AG10803 (cell line): ENCODE results near the gene MRPS34.

ENCODE experiments used
- DNase-seq: peaks from one replicate; pipeline ENCODE4 v3.0.0; 2010; ENCODE audit warnings: low read depth
- H3K4me3 ChIP-seq: 2 replicates; pipeline ENCODE4 v1.5.1; 2011; ENCODE audit warnings: mild to moderate bottlenecking, low read length, control low read depth
- CTCF ChIP-seq: conservative IDR thresholded peaks from 2 replicates; pipeline ENCODE4 v1.5.1; 2011; ENCODE audit warnings: mild to moderate bottlenecking, low read length, control low read depth, inconsistent platforms

The MRPS34 gene

GRCh38 chr16:1745900-1746692 is 26.8 kb downstream of the MRPS34 start:
- no peak for TF ChIP-seq CTCF
- H3K4me3 ChIP-seq: no peak overlapping the region
- DNase-seq: peak; percentile 57

- H3K4me3 ChIP-seq: no peak overlapping the region
- TF ChIP-seq CTCF: no peak
- peak; percentile 79 for DNase-seq
These were observed 27.6 kb downstream of the MRPS34 start for GRCh38 chr16:1745181-1745899.

GRCh38 chr16:1744338-1744840 is 28.5 kb downstream of the MRPS34 start:
- DNase-seq: no peak
- TF ChIP-seq CTCF: no peak
- no peak overlapping the region for H3K4me3 ChIP-seq

GRCh38 chr16:1743376-1744337 is 29.3 kb downstream of the MRPS34 start:
- no peak for TF ChIP-seq CTCF
- DNase-seq: no peak
- no peak overlapping the region for H3K4me3 ChIP-seq

- H3K4me3 ChIP-seq: no peak overlapping the region
- DNase-seq: no peak
- no peak for TF ChIP-seq CTCF
These were observed 31.3 kb downstream of the MRPS34 start for GRCh38 chr16:1741553-1742165.

GRCh38 chr16:1740781-1741490 is 32.0 kb downstream of the MRPS34 start:
- DNase-seq: no peak
- TF ChIP-seq CTCF: no peak
- no peak overlapping the region for H3K4me3 ChIP-seq
